KG1 (cell line): ENCODE data around the gene MAD1L1.
"Not testable (repeated sequence)": the region's sequence is repeated elsewhere in the genome, so short reads cannot be mapped to it uniquely, and the experiment has no call there.

Experiments used
- DNase-seq: peaks from one replicate; lab custom pipeline; 2025; lab: John Stamatoyannopoulos, UW

Gene MAD1L1

DNA sequence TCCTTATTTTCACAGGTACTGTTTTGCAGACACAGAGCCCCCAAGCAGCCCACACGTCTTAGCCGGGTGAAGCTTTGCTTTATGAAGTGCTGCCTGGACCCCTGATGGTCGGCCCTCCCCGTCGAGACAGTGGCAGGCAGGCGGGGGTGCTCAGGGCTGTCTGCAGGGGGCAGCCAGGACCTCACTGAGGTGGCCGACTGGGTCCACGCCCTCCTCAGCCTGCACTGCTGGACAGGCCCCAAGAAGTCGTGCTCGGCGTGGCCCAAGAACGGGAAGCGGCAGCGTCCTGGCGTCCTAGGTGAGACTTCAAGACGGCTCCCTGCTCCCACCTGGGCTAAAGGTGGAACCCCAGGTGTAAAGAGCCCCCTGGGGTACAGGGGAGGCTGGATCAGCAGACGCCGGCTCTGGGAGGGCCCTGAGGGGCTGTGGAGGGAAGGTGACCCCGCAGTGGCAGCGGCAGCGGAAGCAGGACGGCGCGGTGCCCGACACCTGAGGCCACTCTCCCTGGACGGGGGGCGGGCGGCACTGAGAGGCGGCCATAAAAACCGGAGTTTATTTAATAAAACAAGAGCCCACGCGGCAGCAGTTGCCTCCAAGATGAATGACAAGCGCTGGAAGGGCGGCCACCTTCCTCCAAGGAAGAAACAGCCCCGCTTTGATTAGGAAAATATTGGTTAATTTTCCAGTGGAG, 383.2 kb downstream of the MAD1L1 start:
- DNase-seq: no peak

GRCh38 chr7:1848911-1849311, 383.8 kb downstream of the MAD1L1 start:
- no peak for DNase-seq

GRCh38 chr7:1848013-1848640, 384.6 kb downstream of the MAD1L1 start:
- DNase-seq: no peak

DNA sequence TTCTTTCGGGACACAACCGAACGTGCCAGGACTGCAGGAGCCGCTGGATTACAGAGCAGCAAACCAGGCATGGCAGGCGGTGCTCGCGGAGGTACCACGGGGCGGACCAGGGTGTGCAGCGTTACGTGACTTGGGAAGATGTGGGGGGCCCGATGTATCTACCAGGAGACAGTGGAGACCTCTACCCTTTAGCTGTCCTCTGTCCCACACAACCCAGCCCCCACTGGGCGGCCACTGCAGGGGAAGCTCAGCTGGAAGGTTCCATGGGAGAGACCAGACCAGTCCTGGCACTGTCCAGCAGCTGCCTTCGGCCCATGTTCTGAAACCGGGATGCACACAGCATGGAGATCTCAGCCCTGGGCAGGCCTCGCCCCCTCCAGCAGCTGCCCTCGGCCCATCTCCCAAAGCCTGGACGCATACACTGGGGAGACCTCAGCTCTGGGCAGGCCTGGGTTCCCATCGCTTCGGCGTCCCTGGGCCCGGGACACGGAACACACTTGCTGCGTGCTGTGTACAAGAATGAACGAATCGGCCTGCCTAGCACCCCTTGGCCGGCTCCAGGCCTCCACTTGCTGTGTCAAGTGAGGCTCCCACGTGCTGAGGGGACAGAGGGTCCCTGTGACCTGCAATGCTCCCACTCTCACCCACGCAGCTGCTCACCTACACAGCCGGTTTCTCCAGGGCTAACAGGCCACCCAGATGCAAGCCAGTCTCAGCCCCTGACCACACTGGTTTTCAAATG, 385.3 kb downstream of the MAD1L1 start:
- DNase-seq: no peak

DNA sequence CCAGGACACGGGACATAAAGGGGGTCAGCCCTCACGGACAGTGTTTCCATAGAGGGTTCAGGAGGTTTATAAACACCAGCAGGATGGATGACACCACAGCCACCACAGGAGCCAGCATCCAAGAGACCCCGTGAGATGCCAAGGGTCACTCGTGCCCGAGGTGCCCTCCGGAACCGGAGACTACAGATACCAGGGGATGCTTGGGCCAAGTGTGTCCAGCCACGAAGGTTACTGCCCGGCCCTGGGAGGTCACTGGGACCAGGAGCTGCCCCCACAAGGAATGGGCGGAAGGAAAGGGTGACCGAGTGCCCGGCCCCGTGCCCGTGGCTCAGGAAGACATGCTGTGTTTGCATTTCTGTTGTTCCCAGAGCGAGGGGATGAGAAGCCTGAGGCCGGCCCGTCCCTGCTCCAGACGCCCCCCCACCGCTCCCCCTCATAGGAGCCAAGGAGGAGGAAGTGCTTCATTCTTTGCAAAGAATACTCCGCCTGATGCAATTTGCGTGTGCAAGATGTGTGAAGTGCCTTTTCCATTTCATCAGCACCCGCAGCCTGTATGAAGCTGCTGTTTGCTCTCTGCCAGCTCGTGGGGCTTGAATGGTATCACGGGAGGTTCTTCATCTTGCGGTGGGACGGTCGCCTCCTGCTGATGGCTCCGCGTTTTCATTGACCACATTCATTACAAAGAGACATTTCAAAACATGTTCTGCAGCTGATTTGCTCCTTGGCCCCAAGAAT, 386.2 kb downstream of the MAD1L1 start:
- no peak for DNase-seq

DNA sequence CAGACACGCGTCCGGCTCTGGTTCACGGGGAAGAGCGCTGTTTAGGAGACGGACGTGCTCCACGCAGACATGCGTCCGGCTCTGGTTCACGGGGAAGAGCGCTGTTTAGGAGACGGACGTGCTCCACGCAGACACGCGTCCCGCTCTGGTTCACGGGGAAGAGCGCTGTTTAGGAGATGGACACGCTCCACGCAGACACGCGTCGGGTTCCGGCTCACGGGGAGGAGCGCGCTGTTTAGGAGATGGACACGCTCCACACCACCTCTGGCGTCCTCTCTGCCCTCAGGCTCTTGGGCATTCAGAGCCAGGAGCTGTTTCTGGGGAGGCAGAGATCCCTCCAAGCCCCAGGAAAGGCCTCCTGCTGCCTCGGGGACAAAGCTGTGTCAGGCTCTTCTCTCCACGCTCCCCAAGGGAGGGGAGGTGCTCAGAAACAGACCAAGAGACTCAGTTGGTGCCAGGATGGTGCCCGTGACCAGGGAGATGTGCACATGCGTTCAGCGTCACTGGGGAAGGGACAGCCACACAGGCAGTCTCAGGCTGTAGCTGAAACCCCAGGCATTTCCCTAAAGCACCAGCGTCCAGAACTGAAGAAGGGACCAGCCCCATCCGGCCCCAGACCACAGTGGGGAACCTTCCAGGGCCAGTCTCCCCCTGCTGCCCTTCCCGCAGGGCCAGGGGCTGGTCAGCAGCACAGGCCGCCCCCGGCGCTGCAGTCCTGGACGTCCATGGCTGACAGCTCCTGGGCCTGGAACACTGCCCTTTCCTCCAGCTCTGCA, 387.0 kb downstream of the MAD1L1 start:
- DNase-seq: no peak

- DNase-seq: no peak
Observed at GRCh38 chr7:1844951-1845390, 387.8 kb downstream of the MAD1L1 start.

DNA sequence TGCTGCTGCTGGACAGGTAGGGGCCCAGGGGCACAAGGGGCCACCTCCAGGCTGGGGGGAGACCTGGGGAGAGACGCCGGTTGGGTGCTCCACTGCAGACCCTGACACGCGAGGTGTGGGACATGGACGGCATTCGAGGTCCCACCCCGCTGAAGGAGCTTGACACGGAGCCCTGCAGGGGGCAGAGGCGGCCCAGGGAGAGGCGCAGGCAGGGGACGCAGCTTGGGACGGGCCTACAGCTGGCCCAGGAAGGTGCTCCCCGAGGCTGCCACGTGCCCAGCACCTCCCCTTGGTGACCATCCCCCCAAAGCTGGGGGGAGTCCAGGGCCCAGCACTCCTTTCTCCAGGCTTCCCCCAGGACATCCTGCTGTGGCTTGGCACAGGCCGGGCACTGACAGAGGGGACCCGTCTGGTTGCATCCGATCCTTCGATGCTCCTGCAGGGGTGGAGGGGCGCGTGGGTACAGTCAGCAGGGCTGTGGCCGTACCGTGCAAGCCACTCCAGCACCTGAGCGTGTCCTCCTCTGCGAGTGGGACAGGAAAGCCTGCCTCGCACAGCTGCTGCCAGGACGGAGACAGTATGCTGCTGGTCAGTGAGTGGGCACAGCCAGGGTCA, 388.3 kb downstream of the MAD1L1 start:
- DNase-seq: no peak

DNA sequence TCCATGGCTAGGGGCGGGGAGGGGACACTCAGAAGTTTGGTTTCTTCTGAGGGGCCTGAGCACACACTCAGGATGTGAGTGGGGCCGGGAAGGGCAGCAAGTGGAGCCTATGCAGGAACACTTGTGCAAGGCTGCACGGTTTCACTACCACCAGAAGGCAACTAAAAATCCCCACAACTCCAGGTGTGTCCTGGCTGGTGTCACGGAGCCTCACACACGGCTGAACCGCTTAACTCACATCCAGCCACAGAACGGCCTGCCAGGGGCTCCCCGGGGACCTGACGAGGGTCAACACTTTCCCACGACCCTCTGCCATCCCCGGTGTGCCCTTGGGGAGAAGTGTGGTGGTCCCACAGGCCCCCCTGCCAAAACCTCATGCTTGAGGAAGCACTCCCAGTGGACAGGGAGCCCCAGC, 388.8 kb downstream of the MAD1L1 start:
- DNase-seq: no peak

GRCh38 chr7:1843271-1843861, 389.4 kb downstream of the MAD1L1 start:
- DNase-seq: no peak

DNA sequence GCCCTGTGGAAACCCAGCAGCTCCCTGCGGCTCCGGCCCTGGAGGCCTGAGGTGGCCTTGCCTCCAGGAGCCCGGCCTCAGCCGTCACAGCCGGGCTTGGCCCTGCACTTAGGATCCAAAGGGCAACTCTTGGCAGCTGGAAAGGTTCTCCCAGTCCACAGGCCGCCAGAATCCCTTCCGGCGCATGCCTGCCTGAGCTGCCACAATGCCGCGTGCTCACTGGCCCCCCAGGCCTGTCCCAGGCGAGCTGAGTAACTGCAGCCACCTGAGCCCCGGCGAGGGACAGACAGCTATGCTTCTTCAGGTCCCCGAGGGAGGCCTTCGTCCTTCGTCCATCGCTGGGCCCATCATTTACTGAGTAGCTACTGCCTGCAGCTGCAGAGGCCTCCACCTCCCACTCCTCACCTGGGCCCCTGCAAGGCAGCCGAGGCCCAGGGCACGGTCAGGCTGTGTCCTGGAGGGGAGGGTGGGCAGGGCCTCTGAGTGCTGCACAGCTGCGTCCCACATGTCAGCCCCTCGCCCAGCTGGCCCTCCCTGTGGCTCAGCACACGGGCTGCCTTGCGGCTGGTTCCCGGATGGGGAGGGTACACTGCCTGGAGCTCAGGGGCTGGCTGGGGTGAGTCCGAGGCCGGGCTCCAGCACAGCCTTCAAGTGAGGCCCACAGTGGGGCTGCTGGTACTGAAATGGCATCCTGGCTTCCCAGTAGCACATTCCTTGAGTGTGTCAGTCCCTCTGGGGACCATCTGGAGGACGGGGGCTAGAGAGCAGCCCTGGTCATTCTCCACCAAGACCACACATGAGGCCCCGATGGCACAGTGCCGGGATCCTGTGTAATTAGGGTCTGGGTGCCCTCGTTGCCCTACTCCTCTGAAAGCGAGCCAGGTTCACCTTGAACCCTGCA, 390.2 kb downstream of the MAD1L1 start:
- DNase-seq: no peak

DNA sequence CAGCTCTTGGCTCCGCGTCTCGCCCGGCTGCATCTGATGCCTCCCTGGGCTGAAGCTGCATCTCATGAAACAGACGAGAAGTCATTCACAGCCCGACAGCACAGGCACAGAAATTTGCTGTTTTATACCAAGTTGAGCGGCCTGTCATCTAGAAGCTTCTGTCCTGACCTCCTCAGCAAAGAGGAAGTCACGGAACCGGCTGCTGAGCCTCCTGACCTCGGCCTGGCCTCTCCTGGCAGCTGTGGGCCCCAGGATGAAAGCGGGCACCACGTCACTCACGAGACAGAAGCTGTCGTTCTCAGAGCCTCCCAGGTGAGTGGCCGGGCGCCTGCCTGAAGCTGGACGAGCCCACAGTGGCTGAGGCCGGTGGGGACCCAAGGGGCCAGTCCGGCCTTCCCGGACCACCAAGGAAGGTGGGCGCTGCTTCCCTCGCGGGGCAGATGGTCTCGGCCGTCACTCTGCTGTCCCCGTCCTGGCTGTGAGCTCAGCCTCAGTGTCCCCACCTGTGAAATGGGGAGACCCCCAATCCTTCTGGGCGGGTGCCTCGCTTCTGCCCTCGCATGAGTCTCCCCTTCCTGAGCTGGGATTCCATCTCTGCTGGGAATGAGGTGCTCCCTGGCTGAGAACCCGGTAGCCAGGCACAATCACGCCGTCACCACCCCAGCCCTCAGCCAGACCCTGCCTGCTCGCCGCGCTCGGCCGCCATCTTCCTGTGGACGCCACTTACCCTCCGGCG, 391.3 kb downstream of the MAD1L1 start:
- not testable (repeated sequence) for DNase-seq

DNA sequence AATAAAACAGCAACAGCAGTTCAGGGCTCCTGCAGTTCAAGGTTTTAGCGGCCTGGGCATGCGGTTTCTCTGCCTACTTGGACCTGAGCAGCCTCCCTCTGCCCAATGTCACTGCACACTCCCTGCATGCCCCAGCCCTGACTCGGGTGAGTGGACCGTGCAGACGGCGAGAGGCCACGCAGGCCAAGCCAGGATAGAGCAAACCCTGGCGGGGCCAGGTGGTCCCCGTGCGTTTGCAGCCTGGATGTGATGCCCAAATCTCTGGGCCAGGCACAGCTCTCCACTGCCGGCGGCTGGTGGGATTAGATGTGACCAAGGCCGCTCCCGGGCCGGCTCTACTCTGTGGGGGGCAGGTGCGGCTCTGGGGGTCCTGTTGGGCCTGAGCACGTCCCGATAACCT, 392.0 kb downstream of the MAD1L1 start:
- DNase-seq: not testable (repeated sequence)

- no peak for DNase-seq
Observed at GRCh38 chr7:1839701-1840100, 393.0 kb downstream of the MAD1L1 start.

DNA sequence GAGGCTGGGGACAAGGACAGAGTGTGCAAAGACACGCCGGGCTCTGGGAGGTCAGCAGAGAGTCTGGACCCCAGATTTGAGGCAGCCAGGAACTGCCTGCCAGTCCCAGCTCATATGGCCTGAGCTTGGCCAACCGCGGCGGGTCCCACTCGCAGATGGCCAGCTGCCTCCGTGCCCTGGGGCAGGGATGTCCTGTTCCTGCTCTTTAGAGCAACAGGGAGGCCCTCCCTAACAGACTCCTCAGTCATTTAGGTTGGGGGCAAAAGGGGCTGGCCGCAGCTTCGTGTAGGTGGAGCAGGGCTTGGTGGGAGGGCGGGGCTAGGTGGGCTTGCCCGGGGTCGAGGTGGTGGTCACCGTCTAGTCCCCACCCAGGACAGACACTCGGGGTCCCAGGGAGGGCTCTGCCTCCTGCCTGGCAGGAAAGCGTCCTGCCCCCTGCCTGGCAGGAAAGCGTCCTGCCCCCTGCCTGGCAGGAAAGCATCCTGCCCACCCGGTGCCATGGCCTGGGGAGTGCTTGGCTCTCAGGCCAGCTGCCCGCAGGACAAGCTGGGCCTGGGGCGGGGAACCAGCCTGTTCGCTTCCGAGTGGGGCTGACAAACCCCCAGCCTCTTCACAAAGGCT, 393.7 kb downstream of the MAD1L1 start:
- DNase-seq: not testable (repeated sequence)

DNA sequence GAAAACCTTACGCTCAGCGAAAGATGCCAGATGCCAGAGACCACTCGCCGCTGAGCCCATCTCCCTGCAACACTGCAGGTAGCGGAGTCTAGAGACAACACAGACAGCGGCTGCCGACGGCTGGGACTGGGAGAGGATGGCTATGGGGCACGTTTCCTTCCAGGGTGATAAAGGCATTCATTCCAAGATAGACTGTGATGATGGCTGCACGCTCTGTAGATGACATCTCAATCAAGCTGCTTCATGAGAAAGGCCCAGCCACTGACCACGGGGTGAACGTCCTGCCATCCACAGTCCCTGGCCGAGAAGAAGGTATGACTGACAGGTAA, 394.2 kb downstream of the MAD1L1 start:
- DNase-seq: not testable (repeated sequence)

- DNase-seq: not testable (repeated sequence)
Observed at GRCh38 chr7:1837696-1838543, 394.8 kb downstream of the MAD1L1 start.
